GM12892 (cell line): ENCODE measurements around the gene MYCL.

Experiments
- POLR2A ChIP-seq: IDR thresholded peaks from 2 replicates; pipeline ENCODE4 v1.6.1; 2011; ENCODE audit warnings: low read depth, low read length, control low read depth
- POLR2AphosphoS5 ChIP-seq: IDR thresholded peaks from 2 replicates; pipeline ENCODE4 v1.6.1; 2011; ENCODE audit warnings: low read depth, low read length, control low read depth

DNA sequence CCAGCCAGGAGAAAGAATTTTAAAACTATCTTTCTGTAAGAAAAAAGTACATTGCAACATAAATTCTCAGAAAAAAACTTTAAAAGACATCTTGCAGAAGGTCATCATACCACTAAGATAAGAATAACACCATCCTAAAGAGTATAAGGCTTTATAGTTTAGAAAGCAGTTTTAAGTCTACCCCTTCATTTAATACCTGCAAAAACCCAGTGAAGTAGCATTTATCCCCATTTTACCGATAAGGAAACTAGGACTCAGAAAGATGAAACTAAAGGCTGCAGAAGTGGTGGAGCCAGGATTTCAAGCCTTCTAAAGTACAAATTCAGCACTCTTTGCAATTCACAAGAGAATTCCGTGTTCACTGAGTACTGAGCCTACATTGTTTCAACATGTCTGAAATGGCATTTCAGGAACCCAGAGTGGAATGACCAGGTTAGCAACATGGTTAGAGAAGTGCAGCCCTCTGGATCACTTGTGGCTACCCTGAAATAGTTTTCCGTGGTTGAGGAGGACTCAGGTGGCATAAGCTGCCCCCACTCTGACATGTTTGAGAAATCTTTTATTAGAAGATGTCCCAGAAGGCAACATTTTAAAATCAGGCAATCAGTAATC lies 6.7 kb downstream of the MYCL start:
- TF ChIP-seq POLR2AphosphoS5 (no peak), POLR2A (no peak)
